GM12878 (cell line): Measurements from ENCODE around the gene ATP6V0E2. TPM values are rescaled to one million over a fixed set of nuclear protein-coding genes. Genes with fewer than 3 reads are reported as not detected.

Experiments used
- ATAC-seq: fragments of 200-7000 bp; cut with Tn5 transposase; 3 replicates; pipeline ENCODE4 v1.9.1; 2020; ENCODE audit warnings: mild to moderate bottlenecking, moderate library complexity
- BruUV-seq: library from RNA; stranded (reverse); fragments of 400-500 nt; replicated peaks from 2 replicates; lab custom pipeline; 2021; lab: Mats Ljungman, UMichigan
- CTCF ChIA-PET: fragments of 300-600 bp; sonication (Branson Sonifier 250); formaldehyde crosslinking; extraction: SDS; loops from one replicate; lab custom pipeline; 2021; ENCODE audit warnings: inconsistent platforms; lab: Yijun Ruan, JAX
- POLR2A ChIA-PET: fragments of 350-600 bp; formaldehyde crosslinking; extraction: SDS; loops from one replicate; lab custom pipeline; 2021; ENCODE audit warnings: inconsistent platforms; lab: Charles Lee
- RAD21 ChIA-PET: fragments of 300-600 bp; sonication (Branson Sonifier 250); formaldehyde crosslinking; loops from one replicate; lab custom pipeline; 2023; ENCODE audit warnings: antibody characterized with exemption; ENCODE audit not compliant: unreplicated experiment; lab: Charles Lee
- SMC1A ChIA-PET: fragments of 300-600 bp; sonication (Branson Sonifier 250); formaldehyde crosslinking; loops from one replicate; lab custom pipeline; 2023; ENCODE audit not compliant: unreplicated experiment, uncharacterized antibody; lab: Charles Lee
- DNase-seq: peaks from one replicate; pipeline ENCODE4 v3.0.0-alpha.2; 2011; ENCODE audit warnings: low read depth, low spot score
- FAIRE-seq: peaks from 3 replicates; lab custom pipeline; 2011; peaks lifted over from hg19 to GRCh38; lab: Jason Lieb, UNC
- H2AFZ ChIP-seq: 2 replicates; pipeline ENCODE4 v1.6.0; 2011; ENCODE audit warnings: low read depth, low read length, control low read depth; ENCODE audit not compliant: control insufficient read depth
- H3K27ac ChIP-seq: 2 replicates; pipeline ENCODE4 v1.5.1; 2011; ENCODE audit warnings: control low read depth; ENCODE audit not compliant: control insufficient read depth, insufficient read depth
- H3K27me3 ChIP-seq, 2 experiments: replicated peaks in 1 of 2; 2 replicates each; pipeline versions ENCODE4 v1.6.0 to v1.6.1; 2011; ENCODE audit warnings: low read length in 1 of 2; ENCODE audit not compliant: control insufficient read depth in 2 of 2, insufficient read depth in 2 of 2
- H3K36me3 ChIP-seq, 2 experiments: 2 replicates each; pipeline ENCODE4 v1.5.1; 2011; ENCODE audit warnings: low read length in 1 of 2; ENCODE audit not compliant: control insufficient read depth in 2 of 2, insufficient read depth in 2 of 2
- H3K4me1 ChIP-seq: 2 replicates; pipeline ENCODE4 v1.6.1; 2011; ENCODE audit warnings: mild to moderate bottlenecking, low read length, moderate library complexity, mixed read lengths; ENCODE audit not compliant: control insufficient read depth, insufficient read depth
- H3K4me2 ChIP-seq: 2 replicates; pipeline ENCODE4 v1.6.0; 2011; ENCODE audit warnings: control low read depth; ENCODE audit not compliant: control insufficient read depth, insufficient read depth
- H3K4me3 ChIP-seq: fragments of 200-600 bp; sonication (generic); 2 replicates; pipeline ENCODE4 v1.5.1; 2016
- H3K79me2 ChIP-seq: 2 replicates; pipeline ENCODE4 v1.6.0; 2011; ENCODE audit warnings: low read length; ENCODE audit not compliant: control insufficient read depth, insufficient read depth
- H3K9ac ChIP-seq: 2 replicates; pipeline ENCODE4 v1.8.0; 2011; ENCODE audit warnings: low read length, control low read depth, mixed read lengths; ENCODE audit not compliant: control insufficient read depth, insufficient read depth
- H3K9me3 ChIP-seq: replicated peaks from 3 replicates; pipeline ENCODE4 v1.5.1; 2011; ENCODE audit warnings: mild to moderate bottlenecking, low read length; ENCODE audit not compliant: control insufficient read depth, insufficient read depth
- H4K20me1 ChIP-seq: 2 replicates; pipeline ENCODE4 v1.6.0; 2011; ENCODE audit not compliant: control insufficient read depth, insufficient read depth
- BACH1 ChIP-seq: fragments of 450-650 bp; IDR thresholded peaks from 2 replicates; pipeline ENCODE4 v1.6.1; 2017; ENCODE audit warnings: mild to moderate bottlenecking, borderline replicate concordance
- BCL11A ChIP-seq: IDR thresholded peaks from 2 replicates; pipeline ENCODE4 v1.6.1; 2011; ENCODE audit warnings: low read depth, low read length
- FOS ChIP-seq: IDR thresholded peaks from 3 replicates; pipeline ENCODE4 v1.6.1; 2011; ENCODE audit warnings: borderline replicate concordance; ENCODE audit not compliant: insufficient read length; ENCODE audit errors: extremely low read depth
- LARP7 ChIP-seq: fragments of 450-650 bp; IDR thresholded peaks from 2 replicates; pipeline ENCODE4 v1.6.1; 2017; ENCODE audit warnings: mild to moderate bottlenecking
- MTA3 ChIP-seq: IDR thresholded peaks from 2 replicates; pipeline ENCODE4 v1.6.1; 2012; ENCODE audit warnings: low read length, inconsistent platforms, borderline replicate concordance
- PBX3 ChIP-seq: IDR thresholded peaks from 2 replicates; pipeline ENCODE4 v1.6.1; 2011; ENCODE audit warnings: mild to moderate bottlenecking, low read depth, low read length, moderate library complexity; ENCODE audit not compliant: insufficient replicate concordance
- RBBP5 ChIP-seq: fragments of 200-600 bp; sonication (generic); conservative IDR thresholded peaks from 2 replicates; pipeline ENCODE4 v1.6.1; 2016
- SKIL ChIP-seq: fragments of 450-650 bp; IDR thresholded peaks from 2 replicates; pipeline ENCODE4 v1.6.1; 2017; ENCODE audit warnings: mild to moderate bottlenecking, low read depth, inconsistent platforms; ENCODE audit not compliant: poor library complexity, severe bottlenecking
- SMAD1 ChIP-seq: fragments of 450-650 bp; IDR thresholded peaks from 2 replicates; pipeline ENCODE4 v1.6.1; 2018; ENCODE audit warnings: mild to moderate bottlenecking, low read depth; ENCODE audit not compliant: partially characterized antibody
- SREBF2 ChIP-seq: IDR thresholded peaks from 2 replicates; pipeline ENCODE4 v1.6.1; 2012; ENCODE audit warnings: mild to moderate bottlenecking, low read length
- SRF ChIP-seq, 2 experiments: IDR thresholded peaks; 2 replicates each; pipeline ENCODE4 v1.6.1; 2011; ENCODE audit warnings: low read depth in 2 of 2, low read length in 2 of 2, mild to moderate bottlenecking in 1 of 2, moderate library complexity in 1 of 2
- WGBS: methylation state at CpG from one replicate; pipeline ENCODE4 v1.1.6; 2016; ENCODE audit warnings: low lambda C conversion rate; ENCODE audit not compliant: insufficient replicate concordance, insufficient coverage; ENCODE audit errors: missing lambda C conversion rate; 5-methylcytosine and 5-hydroxymethylcytosine counted together
- in situ Hi-C: fragments of 300-500 bp; cut with MboI; formaldehyde crosslinking; loops from 9 replicates; pipeline ENCODE4 v1.14.3; 2018; ENCODE audit warnings: mixed read lengths
- intact Hi-C: fragments of 100-400 bp; cut with micrococcal nuclease; formaldehyde crosslinking; loops from one replicate; pipeline ENCODE4 v1.14.2; 2022; ENCODE audit not compliant: unreplicated experiment
- polyA plus RNA-seq, 11 experiments: library from polyadenylated mRNA; depleted of rRNA in 4 of 11; unstranded in 6 of 11; stranded (reverse) in 5 of 11; fragments of >200 nt; fragmentation: Nextera tagmentation in 4 of 11; fragmentation: Illumina TruSeq in 1 of 11; extraction: Ambion mirVana in 4 of 11; extraction: Trizol in 1 of 11; gene quantifications; 1 replicate in 1 of 11; 2 replicates in 10 of 11; pipeline versions ENCODE4 v1.2.1 to v1.2.3, GENCODE V29; 2011 to 2016; ENCODE audit warnings: inconsistent platforms in 2 of 11, missing spikeins in 2 of 11, low read depth in 1 of 11
- total RNA-seq, 4 experiments: library from RNA; depleted of rRNA in 3 of 4; stranded (reverse); fragments of >200 nt in 3 of 4; fragmentation: Illumina TruSeq in 1 of 4; extraction: Trizol in 1 of 4; gene quantifications; 2 replicates each; pipeline versions ENCODE4 v1.2.1 to v1.2.3, GENCODE V29; 2013 to 2021
- TF ChIP-seq, protein P1 (sequence below): fragments of 450-650 bp; formaldehyde crosslinking; IDR thresholded peaks from 2 replicates; pipeline ENCODE4 v1.4.0; 2020; ENCODE audit warnings: mild to moderate bottlenecking, moderate library complexity
- TF ChIP-seq, protein P2 (sequence below): fragments of 450-650 bp; IDR thresholded peaks from 2 replicates; pipeline ENCODE4 v1.6.1; 2016; ENCODE audit warnings: mild to moderate bottlenecking, moderate library complexity, borderline replicate concordance

The ATP6V0E2 gene
- total and polyA plus RNA-seq, 10 of the 15 experiments (the other 5 are each of a cell fraction or from before 2014, with no cell fraction given) = 1.5 to 54.7 (median 27.6) TPM

GRCh38 chr7:149875396-149875795 is 1.6 kb downstream of the ATP6V0E2 start:
- FAIRE-seq (no peak), ATAC-seq (no peak), DNase-seq (no peak)
- Histone ChIP-seq H4K20me1 (no peaks in the 10 kb centered on the region), H3K36me3 (no peaks in the 10 kb centered on the region; a peak in 2 of 4 replicates), H2AFZ (no peak overlapping the region), H3K9me3 (no peaks in the 10 kb centered on the region), H3K27ac (no peak overlapping the region), H3K4me2 (peak overlapping the region; percentile 91), H3K4me3 (no peak overlapping the region; the same call in 1 of the 2 replicates), H3K27me3 (no peaks in the 10 kb centered on the region), H3K79me2 (peaks cover 7% of the 10 kb centered on the region)
- no TSS peak for BruUV-seq
- in situ Hi-C loops (no loop called here), intact Hi-C loops (no loop called here)
- CTCF ChIA-PET = no interaction called here
- TF ChIP-seq SREBF2 (no peak), BCL11A (no peak), MTA3 (no peak), SRF (IDR thresholded peaks at IDR 0.05; ENCODE audit: low read depth in 2 of 2, low read length in 2 of 2) (no peak), SKIL (no peak), SMAD1 (no peak), FOS (no peak), RBBP5 (no peak), LARP7 (no peak), PBX3 (no peak), BACH1 (no peak)
- TF ChIP-seq, protein P1, sequence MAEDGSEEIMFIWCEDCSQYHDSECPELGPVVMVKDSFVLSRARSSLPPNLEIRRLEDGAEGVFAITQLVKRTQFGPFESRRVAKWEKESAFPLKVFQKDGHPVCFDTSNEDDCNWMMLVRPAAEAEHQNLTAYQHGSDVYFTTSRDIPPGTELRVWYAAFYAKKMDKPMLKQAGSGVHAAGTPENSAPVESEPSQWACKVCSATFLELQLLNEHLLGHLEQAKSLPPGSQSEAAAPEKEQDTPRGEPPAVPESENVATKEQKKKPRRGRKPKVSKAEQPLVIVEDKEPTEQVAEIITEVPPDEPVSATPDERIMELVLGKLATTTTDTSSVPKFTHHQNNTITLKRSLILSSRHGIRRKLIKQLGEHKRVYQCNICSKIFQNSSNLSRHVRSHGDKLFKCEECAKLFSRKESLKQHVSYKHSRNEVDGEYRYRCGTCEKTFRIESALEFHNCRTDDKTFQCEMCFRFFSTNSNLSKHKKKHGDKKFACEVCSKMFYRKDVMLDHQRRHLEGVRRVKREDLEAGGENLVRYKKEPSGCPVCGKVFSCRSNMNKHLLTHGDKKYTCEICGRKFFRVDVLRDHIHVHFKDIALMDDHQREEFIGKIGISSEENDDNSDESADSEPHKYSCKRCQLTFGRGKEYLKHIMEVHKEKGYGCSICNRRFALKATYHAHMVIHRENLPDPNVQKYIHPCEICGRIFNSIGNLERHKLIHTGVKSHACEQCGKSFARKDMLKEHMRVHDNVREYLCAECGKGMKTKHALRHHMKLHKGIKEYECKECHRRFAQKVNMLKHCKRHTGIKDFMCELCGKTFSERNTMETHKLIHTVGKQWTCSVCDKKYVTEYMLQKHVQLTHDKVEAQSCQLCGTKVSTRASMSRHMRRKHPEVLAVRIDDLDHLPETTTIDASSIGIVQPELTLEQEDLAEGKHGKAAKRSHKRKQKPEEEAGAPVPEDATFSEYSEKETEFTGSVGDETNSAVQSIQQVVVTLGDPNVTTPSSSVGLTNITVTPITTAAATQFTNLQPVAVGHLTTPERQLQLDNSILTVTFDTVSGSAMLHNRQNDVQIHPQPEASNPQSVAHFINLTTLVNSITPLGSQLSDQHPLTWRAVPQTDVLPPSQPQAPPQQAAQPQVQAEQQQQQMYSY = no peak
- TF ChIP-seq, protein P2, sequence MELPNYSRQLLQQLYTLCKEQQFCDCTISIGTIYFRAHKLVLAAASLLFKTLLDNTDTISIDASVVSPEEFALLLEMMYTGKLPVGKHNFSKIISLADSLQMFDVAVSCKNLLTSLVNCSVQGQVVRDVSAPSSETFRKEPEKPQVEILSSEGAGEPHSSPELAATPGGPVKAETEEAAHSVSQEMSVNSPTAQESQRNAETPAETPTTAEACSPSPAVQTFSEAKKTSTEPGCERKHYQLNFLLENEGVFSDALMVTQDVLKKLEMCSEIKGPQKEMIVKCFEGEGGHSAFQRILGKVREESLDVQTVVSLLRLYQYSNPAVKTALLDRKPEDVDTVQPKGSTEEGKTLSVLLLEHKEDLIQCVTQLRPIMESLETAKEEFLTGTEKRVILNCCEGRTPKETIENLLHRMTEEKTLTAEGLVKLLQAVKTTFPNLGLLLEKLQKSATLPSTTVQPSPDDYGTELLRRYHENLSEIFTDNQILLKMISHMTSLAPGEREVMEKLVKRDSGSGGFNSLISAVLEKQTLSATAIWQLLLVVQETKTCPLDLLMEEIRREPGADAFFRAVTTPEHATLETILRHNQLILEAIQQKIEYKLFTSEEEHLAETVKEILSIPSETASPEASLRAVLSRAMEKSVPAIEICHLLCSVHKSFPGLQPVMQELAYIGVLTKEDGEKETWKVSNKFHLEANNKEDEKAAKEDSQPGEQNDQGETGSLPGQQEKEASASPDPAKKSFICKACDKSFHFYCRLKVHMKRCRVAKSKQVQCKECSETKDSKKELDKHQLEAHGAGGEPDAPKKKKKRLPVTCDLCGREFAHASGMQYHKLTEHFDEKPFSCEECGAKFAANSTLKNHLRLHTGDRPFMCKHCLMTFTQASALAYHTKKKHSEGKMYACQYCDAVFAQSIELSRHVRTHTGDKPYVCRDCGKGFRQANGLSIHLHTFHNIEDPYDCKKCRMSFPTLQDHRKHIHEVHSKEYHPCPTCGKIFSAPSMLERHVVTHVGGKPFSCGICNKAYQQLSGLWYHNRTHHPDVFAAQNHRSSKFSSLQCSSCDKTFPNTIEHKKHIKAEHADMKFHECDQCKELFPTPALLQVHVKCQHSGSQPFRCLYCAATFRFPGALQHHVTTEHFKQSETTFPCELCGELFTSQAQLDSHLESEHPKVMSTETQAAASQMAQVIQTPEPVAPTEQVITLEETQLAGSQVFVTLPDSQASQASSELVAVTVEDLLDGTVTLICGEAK = no peak
- TF ChIP-seq, all 136 proteins: peak for 0
- SMC1A ChIA-PET = no interaction called here
- WGBS = 98% methylated on average over 4 of the region's 4 CpGs
- Histone ChIP-seq H3K9ac (no peak overlapping the region), H3K4me1 (peaks cover 31% of the 10 kb centered on the region)
- POLR2A ChIA-PET = interaction anchor here (0.8 kb wide), 1 partner anchor 37 kb away, joined by 3 read pairs; the partner anchor contains the start of gene ZNF862
- RAD21 ChIA-PET = no interaction called here
